ENCODE data around the gene SLC2A1.

SLC2A1 gene

DNA sequence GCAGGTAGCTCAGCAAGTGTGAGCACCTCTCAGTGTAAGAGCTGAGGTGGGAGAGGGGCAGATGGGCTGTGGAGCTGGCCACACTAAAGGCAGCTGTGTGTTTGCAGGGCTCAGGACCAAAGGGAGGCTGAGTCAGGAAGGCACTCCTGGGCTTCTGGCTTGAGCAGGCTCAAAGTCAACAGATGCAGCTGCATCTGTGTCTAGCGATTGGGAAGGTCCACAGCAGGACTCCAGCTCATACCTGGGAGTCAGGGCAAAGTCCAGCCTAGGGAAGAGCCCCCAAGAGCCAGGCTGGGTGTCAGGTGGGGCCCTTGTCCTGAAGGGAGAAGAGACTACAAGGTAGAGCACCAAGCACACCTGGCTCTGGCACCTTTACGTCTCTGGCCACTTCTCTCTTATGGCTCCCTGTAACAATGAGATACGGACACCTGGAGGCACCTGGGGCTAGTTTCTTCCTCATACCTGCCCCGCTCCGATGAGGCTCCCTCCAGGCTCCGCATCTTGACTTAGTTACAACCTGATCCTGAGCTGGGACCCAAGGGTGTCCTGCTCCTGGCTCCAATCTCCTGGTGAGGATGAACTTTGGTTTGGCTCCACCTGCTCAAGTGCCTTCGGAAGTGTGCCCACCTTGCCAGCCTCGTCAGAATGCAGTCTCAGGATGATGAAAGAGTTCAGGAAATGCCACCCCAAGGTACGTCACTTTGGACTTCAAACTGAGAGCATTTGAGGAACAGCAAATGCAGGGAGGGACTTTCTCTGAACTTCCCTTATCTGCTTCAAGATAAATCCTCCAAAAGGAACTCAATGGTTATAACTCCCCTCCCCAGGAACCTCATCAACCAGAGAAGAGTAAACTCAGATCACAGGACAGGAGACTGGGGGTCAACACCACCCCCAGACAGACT, 21.5 kb upstream of the SLC2A1 start:
- no peak for DNase-seq (ENCODE audit: low read depth)

DNA sequence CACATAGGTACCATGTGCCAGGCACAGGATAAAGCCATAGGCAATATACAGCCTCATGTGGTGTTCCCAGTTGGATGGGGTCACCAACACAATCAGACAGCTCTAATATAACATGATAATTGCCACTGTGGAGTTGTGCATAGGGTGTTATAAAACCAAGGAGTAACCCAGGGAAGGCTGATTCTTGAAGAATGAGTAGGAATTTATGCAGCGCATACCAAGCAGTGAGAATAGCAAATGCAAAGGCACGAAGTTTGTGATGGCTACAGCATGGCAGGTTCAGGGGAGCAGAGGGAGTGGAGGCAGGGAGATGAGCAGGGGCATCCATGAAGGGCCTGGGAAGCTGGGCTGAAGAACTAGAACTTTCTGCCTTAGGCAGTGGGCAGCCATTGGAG, 20.4 kb upstream of the SLC2A1 start:
- no peak for DNase-seq (ENCODE audit: low read depth)

DNA sequence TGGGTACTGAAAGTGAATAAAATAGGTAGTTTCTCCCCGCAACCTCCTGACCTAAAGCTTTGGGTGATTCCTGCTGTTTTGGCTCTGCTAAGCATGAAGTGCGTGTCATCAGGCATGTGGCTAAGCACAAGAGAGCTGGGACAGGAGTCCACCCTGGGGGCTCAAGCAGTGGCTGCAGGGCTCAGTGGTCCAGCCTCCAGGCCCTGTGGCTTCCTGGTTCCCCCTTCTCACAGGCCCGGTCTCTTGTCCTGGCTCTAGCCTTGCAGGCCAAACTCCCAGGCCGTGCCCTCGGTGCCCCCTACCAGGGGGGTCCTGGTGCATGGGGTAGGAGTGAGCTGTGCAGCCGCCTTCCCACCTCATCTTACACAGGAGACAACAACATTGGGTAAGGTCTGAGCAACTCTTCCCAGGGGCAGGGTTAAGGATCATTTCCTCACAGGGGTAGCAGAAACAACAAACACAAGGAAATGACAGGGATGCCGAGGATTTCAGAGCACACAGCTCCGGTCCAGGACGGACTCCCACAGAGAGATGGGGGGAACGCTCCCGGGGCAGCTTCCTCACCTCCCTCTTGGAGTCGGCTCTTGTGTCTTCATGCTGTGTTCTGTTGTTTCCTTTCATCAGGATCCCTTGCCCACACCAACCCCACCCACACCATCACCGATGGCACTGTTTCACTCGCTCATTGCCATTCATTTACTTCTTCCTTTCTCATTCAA, 19.8 kb upstream of the SLC2A1 start:
- no peak for DNase-seq (ENCODE audit: low read depth)

GRCh38 chr1:42977653-42978052, 19.0 kb upstream of the SLC2A1 start:
- DNase-seq (ENCODE audit: low read depth): no peak

DNA sequence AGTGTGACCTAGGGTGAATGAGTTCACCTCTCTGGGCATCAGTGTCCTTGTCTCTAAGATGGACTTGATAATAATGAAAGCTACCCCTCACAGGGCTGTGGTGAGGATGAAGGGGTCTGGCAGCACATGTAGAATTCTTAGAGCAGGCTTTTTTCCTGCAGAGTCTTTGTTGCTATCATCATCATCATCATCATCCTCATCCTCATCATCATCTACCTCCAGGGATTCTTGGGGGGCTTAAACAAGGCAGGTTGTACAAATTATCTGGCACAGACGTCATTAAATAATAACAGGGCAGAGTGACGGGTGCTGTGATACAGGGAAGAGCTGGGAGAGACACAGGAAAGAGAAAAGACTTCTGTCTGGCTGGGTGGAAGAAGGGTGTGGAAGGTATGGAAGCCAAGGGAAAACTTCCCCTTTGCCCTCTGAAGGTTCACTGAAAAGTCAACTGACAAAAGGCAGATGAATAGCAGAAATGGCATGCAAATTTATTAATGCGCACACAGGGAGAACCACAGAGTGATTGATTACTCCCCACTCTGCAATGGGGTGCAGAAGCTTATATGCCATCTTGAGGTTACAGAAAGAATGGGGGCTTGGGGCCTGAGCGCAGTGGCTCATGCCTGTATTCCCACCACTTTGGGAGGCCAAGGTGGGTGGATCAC, 17.0 kb upstream of the SLC2A1 start:
- DNase-seq (ENCODE audit: low read depth): no peak

GRCh38 chr1:42974767-42975437, 16.2 kb upstream of the SLC2A1 start:
- DNase-seq (ENCODE audit: low read depth): no peak

DNA sequence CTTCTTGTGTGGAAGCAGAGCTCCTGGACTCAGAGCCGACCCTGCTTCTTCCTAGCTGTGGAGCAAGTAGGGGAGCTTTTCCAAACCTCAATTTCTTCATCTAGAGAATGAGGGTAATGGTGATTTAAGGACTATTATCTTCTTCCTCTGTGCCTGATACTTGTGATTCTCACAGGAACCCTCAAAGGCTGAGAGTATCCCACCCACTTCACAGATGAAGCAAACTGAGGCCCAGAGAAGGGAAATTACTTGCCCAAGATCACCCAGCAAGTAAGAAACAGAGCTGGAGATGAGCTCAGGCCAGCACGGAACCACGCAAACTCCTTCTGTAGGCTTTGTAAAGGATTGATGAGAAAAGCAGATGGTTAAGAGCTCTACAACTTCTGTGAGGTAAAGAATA, 15.1 kb upstream of the SLC2A1 start:
- no peak for DNase-seq (ENCODE audit: low read depth)

GRCh38 chr1:42973286-42973685, 14.6 kb upstream of the SLC2A1 start:
- DNase-seq (ENCODE audit: low read depth): no peak

- DNase-seq (ENCODE audit: low read depth): no peak
These were observed 13.2 kb upstream of the SLC2A1 start for GRCh38 chr1:42971841-42972291.

DNA sequence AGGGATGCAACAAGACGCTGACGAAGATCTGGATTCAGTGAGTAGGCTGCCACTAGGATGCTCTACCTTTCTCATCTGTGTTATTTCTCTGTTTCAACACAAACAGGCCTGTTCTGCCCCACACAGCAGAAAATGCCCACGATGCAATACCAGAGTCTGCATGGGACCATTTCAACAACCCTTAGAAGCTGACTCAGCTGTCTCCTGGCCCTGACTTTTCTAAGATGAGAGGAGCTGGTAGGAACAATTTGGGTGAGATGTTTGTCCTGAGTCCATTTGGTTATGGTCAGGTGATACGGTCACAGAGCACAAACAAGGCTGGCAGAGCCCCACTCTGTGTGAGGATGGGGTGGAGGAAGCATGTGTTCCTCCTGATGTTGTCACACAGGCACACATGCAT, 11.5 kb upstream of the SLC2A1 start:
- no peak for DNase-seq (ENCODE audit: low read depth)

GRCh38 chr1:42968654-42969053, 10.0 kb upstream of the SLC2A1 start:
- DNase-seq (ENCODE audit: low read depth): no peak

DNA sequence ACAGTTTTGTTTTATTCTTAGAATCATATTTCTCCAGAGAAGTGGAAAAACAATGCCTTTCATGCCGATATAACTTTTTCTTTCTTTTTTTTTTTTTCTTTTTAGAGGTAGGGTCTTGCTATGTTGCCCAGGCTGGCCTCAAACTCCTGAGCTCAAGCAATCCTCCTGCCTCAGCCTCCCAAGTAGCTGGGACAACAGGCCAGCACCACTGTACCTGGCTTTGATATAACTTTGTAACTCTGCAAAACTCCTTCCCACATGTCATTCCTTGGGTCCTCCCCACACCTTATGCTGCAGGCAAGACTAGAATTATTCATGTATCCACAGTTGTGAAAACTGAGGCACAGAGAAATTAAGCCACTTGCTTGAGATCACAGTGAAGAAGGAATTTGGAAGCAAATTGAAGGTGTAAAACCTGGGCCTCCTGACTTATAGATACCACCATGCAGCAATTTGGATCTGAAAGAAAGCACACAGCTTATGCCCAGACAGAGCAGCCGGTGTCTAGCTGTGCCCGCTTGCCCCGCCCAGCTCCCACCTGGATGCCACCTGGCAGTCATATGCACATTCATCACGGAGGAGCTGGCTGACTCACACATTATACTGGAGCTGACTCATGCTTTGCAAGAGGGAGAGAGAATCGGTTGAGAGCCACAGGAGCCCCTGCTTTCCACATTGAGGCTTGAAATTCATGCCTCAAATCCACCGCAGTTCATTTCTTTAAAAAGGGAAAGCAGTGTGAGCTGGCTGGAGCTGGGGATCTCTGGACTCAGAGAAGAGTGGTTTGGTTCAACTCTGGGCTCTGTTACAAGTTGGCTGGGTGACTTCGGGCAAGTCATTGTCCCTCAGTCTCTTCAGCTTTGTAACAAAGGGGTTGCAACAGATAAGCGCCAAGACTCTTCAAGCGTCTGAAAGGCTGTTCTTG, 8.3 kb upstream of the SLC2A1 start:
- no peak for DNase-seq (ENCODE audit: low read depth)

DNA sequence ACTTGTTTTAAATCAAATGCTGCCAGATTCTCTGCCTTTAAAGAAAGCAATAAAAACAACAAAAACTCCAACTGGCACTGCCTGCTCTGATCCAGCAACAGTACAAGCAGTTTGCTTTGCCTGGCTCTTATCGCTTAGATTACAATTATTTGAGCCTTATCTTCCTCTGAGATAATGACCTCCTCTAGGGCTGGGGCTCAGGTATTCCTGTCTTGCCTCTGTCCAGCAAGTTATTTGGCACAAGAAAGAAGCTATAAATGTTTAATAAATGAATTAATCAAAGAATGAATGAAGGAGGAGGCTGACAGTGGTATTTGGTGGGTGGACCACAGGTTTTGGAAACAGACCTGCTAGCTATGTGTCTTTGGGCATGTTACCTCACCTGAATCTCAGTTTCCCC, 6.7 kb upstream of the SLC2A1 start:
- DNase-seq (ENCODE audit: low read depth): no peak

DNA sequence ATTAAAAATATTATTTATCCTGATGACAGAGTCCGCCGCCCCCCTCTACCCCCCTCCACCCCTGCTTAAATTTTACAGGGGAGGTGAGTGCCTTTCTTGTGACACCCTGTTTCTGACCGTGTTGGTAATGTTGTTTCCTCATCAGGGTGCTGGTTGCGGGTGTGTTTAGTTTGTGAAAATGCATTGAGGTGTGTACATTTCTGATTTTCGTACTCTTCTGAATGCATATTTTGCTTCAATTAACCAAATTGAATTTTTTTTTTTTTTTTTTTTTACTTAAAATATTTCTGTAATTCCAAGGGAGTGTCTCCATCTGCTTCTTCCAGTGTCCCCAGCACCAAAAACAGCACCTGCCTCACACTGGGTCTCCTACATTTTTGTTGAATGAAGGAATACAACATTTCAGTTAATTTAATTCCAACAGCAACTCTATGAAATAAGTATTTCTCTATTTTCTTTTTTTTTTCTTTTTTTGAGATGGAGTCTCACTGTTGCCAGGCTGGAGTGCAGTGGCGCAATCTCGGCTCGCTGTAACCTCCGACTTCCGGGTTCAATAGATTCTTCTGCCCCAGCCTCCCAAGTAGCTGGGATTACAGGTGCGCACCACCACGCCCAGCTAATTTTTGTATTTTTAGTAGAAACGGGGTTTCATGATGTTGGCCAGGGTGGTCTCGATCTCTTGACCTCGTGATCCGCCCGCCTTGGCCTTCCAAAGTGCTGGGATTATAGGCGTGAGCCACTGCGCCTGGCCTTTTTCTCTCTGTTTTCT, 5.6 kb upstream of the SLC2A1 start:
- DNase-seq (ENCODE audit: low read depth): no peak

DNA sequence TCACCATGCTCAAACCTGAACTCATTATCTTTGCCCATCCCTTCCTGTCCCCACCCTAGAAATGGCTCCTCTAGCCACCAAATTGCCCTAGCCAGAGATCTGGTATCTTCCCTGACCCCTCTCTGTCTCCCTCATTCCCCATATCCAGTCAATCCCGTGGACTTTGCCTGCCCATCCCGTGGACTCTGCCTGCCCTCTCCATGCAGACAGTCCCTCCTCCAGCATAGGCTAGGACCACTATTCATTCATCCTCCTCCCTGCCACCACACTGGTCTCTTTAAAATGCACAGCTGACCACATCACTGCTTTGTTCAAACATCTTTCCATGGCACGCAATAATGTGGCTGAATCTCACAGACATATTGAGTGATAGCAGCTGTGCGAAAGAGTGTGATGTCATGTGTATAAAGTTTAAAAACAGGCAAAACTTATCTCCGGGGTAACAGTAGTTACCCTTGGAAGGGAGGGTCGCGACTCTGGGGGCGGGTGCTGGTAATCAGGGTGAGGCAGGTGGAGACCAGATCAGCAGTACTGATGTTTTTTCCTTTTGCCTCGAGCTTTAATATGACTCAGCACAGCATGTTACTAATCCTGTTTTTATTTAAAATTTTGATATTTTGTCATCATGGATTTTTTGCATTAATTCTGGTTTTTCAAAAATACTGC, 4.8 kb upstream of the SLC2A1 start:
- no peak for DNase-seq (ENCODE audit: low read depth)

DNA sequence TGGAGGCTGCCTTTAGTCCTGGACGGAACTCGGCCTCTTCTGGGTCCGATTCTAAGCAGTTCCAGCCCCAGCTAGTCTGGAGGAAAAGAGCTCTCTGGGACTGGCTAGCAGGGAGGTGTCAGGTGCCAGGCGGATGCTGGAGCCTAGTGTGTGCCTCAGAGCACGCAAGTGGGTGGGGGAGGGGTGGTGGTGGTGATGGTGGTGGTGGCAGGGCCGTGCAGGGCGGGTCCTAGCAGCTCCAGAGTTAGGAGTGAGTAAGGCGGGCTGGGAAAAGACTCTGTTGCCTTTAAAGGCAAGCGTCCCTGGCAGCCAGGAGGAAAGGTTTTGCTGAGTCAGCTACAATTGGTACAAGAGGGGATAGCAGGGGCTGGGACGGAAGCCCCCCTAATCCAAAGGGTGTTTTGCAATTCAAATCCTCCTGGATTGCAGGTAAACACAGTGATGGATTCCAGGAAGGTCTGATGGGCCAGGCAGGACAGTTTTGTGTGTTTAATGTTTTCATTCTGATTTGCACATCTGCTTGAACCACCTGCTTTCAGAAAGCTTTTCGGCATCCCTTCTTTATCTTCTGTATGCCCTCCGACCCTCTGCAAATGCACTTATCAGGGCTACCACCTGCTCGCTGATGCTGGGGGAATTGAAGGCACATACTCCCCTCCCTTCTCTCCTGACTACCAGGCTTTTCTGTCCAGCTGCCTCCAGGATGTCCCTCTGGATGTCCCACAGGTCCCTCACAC, 4.1 kb upstream of the SLC2A1 start:
- no peak for DNase-seq (ENCODE audit: low read depth)

DNA sequence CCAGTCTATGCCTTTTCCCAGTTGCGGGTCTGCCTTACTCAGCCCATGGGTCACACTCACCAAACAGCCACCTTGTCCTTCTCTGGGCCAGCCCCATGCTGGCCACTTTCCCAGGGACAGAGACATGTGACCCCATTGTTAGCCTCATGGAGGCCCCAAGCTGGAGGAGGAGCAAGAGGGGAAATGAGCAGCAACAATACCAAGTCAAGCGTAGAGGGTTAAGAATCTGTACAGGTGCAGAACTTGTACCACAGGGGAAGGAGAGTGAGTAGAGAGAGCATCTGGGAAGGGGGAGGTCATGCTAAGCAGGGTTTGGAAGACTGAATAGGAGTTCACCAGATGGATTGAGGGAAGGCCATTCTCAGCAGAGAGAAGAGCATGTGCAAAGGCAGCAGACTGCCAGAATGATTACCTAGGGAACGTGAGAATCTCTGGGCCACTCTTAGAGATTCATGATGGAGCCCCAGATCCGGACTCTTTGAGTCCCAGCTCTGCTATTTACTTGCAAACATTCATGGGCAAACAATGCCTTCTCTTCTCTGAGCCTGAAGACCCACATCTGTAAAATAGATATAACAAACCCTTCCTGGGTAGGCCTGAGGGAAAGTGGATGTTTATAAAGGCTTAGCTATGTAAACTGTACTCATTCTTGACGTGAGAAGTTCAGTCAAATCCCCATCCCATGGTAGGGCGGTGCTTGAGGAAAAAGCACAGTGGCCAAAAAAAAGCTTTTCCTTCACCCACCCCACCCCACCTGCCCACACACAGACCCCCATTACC, 2.8 kb upstream of the SLC2A1 start:
- DNase-seq (ENCODE audit: low read depth): no peak

DNA sequence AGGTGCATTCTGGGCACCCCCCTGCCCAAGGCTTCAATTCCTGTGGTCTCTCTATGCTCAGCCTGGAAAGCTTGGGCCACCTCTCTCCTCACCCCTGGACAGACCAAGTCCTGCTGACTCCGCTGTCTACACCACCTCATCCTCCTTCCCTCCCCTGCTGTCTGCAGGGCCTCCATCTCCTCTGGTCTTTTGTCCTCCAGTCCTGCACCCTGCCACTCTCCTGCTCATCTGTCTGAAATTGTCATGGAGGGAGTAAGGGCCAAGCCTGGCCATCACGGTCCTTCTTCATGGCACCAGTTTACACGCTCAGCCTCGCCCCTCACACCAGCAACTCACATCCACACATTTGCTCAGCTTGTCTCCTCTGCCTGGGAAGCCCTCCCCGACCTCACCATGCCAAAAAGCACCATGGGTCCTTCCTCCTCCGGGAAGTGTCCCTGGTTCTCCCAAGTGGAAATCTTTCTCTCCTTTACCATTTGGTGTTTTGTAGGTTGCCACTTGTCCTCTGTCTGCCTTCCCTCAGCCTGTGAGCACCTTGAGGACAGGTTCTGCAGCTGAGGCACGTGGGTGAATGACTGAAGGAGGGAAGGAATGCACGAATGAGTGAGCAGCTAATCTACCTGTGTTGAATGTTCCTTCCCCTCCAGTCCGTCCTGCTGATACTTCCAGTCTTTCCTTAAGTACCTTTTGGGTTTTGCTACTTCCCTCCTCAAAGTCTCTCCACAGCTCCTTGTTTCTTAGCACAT, 2.1 kb upstream of the SLC2A1 start:
- no peak for DNase-seq (ENCODE audit: low read depth)

Data from stimulated activated CD8-positive, alpha-beta memory T cell treated with anti-CD3 and anti-CD28 coated beads, Interleukin-4, amount 100 ng/mL, for 24 hours (primary cell).